Measurements from ENCODE around the gene CD274. TPM values are rescaled to one million over a fixed set of nuclear protein-coding genes. Genes with fewer than 3 reads are reported as not detected.

The CD274 gene
- total and polyA plus RNA-seq, 11 donors = 3.5 to 54.4 (median 15.7) TPM

- TF ChIP-seq, protein P1, sequence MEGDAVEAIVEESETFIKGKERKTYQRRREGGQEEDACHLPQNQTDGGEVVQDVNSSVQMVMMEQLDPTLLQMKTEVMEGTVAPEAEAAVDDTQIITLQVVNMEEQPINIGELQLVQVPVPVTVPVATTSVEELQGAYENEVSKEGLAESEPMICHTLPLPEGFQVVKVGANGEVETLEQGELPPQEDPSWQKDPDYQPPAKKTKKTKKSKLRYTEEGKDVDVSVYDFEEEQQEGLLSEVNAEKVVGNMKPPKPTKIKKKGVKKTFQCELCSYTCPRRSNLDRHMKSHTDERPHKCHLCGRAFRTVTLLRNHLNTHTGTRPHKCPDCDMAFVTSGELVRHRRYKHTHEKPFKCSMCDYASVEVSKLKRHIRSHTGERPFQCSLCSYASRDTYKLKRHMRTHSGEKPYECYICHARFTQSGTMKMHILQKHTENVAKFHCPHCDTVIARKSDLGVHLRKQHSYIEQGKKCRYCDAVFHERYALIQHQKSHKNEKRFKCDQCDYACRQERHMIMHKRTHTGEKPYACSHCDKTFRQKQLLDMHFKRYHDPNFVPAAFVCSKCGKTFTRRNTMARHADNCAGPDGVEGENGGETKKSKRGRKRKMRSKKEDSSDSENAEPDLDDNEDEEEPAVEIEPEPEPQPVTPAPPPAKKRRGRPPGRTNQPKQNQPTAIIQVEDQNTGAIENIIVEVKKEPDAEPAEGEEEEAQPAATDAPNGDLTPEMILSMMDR (IDR thresholded peaks at IDR 0.05) = no peak
- TF ChIP-seq POLR2A (IDR thresholded peaks at IDR 0.05) = no peak
- Histone ChIP-seq H3K27ac (peak overlapping the region in 2 of 12 donors; percentile 23 to 99), H3K36me3 (peaks cover 0 to 21% (median 12%) of the 10 kb centered on the region in 9 donors), H3K4me1 (peaks cover 0 to 24% (median 18%) of the 10 kb centered on the region in 12 donors), H3K9me3 (no peaks in the 10 kb centered on the region), H3K27me3 (no peaks in the 10 kb centered on the region), H3K4me3 (no peak overlapping the region)
- no peak for DNase-seq
- intact Hi-C loops (cut with DNase I) = loop anchor here in 7 of 10 donors (5.0 to 10.0 kb wide), 7 partner anchors 156 to 771 kb away; partner anchors contain the start of genes AK3 (in 1 of the 7), JAK2 (in 1 of the 7), PLPP6 (in 1 of the 7) and SPATA6L (in 1 of the 7)
- no peak for ATAC-seq
- WGBS, 4 donors = 55 to 66% (median 57%) methylated on average over 3 of the region's 3 CpGs
Observed at GRCh38 chr9:5435912-5436311, 14.4 kb upstream of the CD274 start.

- intact Hi-C loops (cut with DNase I) = loop anchor here in 7 of 10 donors (5.0 to 10.0 kb wide), 7 partner anchors 156 to 772 kb away; partner anchors contain the start of genes AK3 (in 1 of the 7), JAK2 (in 1 of the 7), PLPP6 (in 1 of the 7) and SPATA6L (in 1 of the 7)
- TF ChIP-seq, protein P1 (IDR thresholded peaks at IDR 0.05) = no peak
- no peak for TF ChIP-seq POLR2A (IDR thresholded peaks at IDR 0.05)
- H3K36me3 ChIP-seq = peaks cover 0 to 16% (median 9%) of the 10 kb centered on the region in 9 donors
- no peaks in the 10 kb centered on the region for H3K27me3 ChIP-seq
- WGBS, 4 donors = 84 to 88% (median 85%) methylated on average over 2 of the region's 2 CpGs
- DNase-seq (no peak), ATAC-seq (no peak)
- H3K27ac ChIP-seq = peak overlapping the region in 8 of 12 donors; percentile 23 to 99 (median 94)
- H3K9me3 ChIP-seq = no peaks in the 10 kb centered on the region
- H3K4me3 ChIP-seq = peak overlapping the region in 8 of 12 donors; percentile 61 to 81 (median 75)
- H3K4me1 ChIP-seq = peaks cover 0 to 24% (median 18%) of the 10 kb centered on the region in 12 donors
Observed at GRCh38 chr9:5436441-5436840, 13.9 kb upstream of the CD274 start.

GRCh38 chr9:5437254-5438216, 12.8 kb upstream of the CD274 start, which contains the start of gene PLGRKT:
Gene PLGRKT (minus strand): TSS chr9:5437925. CDS start chr9:5431977, 5,948 bp downstream.
- DNase-seq (peak; percentile 95 to 98 (median 97)), ATAC-seq (peak; percentile 98 to 99 (median 99))
- no peaks in the 10 kb centered on the region for H3K27me3 ChIP-seq
- no peaks in the 10 kb centered on the region for H3K9me3 ChIP-seq
- H3K4me1 ChIP-seq = peaks cover 0 to 24% (median 18%) of the 10 kb centered on the region in 12 donors
- peak in 1 of 2 donors; percentile 95 for TF ChIP-seq POLR2A (IDR thresholded peaks at IDR 0.05)
- TF ChIP-seq, protein P1 (IDR thresholded peaks at IDR 0.05) = peak in 8 of 12 donors; percentile 8 to 56 (median 30)
- peaks cover 0 to 14% (median 8%) of the 10 kb centered on the region in 9 donors for H3K36me3 ChIP-seq
- H3K27ac ChIP-seq = peak within 1 kb of the TSS; percentile 83 to 99 (median 94)
- 0 to 2% (median 0%) methylated on average over 45 to 55 of the region's 55 CpGs for WGBS, 4 donors
- H3K4me3 ChIP-seq = peak within 1 kb of the TSS; percentile 32 to 84 (median 75)
- intact Hi-C loops (cut with DNase I) = loop anchor here in 7 of 10 donors (1.0 to 10.0 kb wide), 8 partner anchors 13 to 773 kb away; partner anchors contain the start of genes CD274 (in 2 of the 7), AK3 (in 1 of the 7), JAK2 (in 1 of the 7) and PLPP6 (in 1 of the 7)

Data from heart left ventricle (tissue), 16 donors.